HEK293 (cell line): ENCODE results near the gene PTGIR.

ENCODE experiments used
- CTCF ChIP-seq: fragments of 450-650 bp; formaldehyde crosslinking; IDR thresholded peaks from 2 replicates; pipeline ENCODE4 v1.5.1; 2016; ENCODE audit warnings: missing biosample characterization, missing genetic modification characterization
- YY1 ChIP-seq: fragments of 450-650 bp; formaldehyde crosslinking; IDR thresholded peaks from 2 replicates; pipeline ENCODE4 v1.5.1; 2018; ENCODE audit warnings: missing biosample characterization, missing genetic modification characterization
- ZNF174 ChIP-seq: fragments of 450-650 bp; formaldehyde crosslinking; IDR thresholded peaks from 2 replicates; pipeline ENCODE4 v1.5.0; 2017; ENCODE audit warnings: missing biosample characterization, mild to moderate bottlenecking, missing genetic modification characterization
- ZNF19 ChIP-seq: fragments of 450-650 bp; formaldehyde crosslinking; IDR thresholded peaks from 2 replicates; pipeline ENCODE4; 2016; ENCODE audit warnings: missing biosample characterization, missing genetic modification characterization, low read depth
- ZNF416 ChIP-seq: fragments of 450-650 bp; formaldehyde crosslinking; IDR thresholded peaks from 2 replicates; pipeline ENCODE4 v1.5.1; 2016; ENCODE audit warnings: missing biosample characterization, missing genetic modification characterization
- ZNF510 ChIP-seq: fragments of 450-650 bp; formaldehyde crosslinking; IDR thresholded peaks from 2 replicates; pipeline ENCODE4 v1.5.1; 2018; ENCODE audit warnings: mild to moderate bottlenecking, missing genetic modification characterization, missing biosample characterization; ENCODE audit not compliant: insufficient replicate concordance
- ZNF791 ChIP-seq: fragments of 450-650 bp; formaldehyde crosslinking; IDR thresholded peaks from 2 replicates; pipeline ENCODE4 v1.5.1; 2016; ENCODE audit warnings: missing biosample characterization, missing genetic modification characterization
- ZSCAN30 ChIP-seq: fragments of 450-650 bp; IDR thresholded peaks from 2 replicates; pipeline ENCODE4 v1.5.1; 2018; ENCODE audit warnings: missing biosample characterization, mild to moderate bottlenecking, missing genetic modification characterization, moderate library complexity
- TF ChIP-seq, protein P1 (sequence below): fragments of 450-650 bp; formaldehyde crosslinking; IDR thresholded peaks from 2 replicates; pipeline ENCODE4 v1.5.1; 2016; ENCODE audit warnings: missing biosample characterization, missing genetic modification characterization
- TF ChIP-seq, protein P2 (sequence below): fragments of 450-650 bp; formaldehyde crosslinking; IDR thresholded peaks from 2 replicates; pipeline ENCODE4 v1.5.1; 2016; ENCODE audit warnings: missing biosample characterization, missing genetic modification characterization
- TF ChIP-seq, protein P3 (sequence below): fragments of 450-650 bp; formaldehyde crosslinking; IDR thresholded peaks from 2 replicates; pipeline ENCODE4; 2016; ENCODE audit warnings: missing biosample characterization, missing genetic modification characterization

DNA sequence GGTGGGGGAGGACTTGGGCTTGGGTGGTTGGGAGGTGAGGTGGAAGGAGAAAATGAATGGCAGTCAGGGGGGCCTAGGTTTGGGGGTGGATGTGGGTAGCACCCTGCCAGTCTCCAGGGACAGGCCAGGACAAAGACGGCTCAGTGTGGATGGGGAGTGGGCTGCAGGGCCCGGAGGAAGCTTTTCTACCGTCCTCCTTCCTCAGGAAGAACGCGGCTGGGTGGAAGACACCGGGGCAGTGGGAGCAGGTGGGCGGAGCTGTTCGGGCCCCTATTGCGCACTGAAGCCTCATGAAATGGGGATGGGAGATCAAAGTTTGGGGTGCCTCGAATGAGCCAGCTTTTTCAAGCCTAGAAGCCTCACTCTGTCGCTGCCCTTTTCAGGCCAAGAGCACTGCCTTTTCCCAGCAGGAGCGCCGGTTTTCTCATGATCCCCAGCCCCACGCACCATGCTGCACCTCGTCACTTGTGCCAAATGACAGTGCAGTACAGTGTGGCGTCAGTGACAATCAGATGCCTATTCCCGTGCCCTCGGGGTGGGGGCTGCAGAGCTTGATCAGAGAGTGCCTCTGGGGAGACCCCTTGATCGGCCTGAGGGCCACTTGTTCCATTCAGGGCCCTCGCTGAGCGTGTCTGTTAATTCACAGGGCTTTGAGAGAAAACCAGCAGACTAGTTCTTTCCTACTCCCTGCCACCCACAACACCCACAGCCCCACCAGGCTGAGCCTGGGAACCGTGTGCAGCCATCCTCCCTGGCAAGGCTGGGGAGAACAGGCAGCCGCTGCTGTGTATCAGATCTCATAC lies 22.3 kb downstream of the PTGIR start:
- TF ChIP-seq CTCF: no peak
- TF ChIP-seq ZNF19 (tag by site-specific recombination): no peak
- TF ChIP-seq ZNF791 (tag by site-specific recombination): no peak
- no peak for TF ChIP-seq ZSCAN30 (tag by site-specific recombination)
- no peak for TF ChIP-seq YY1 (tag by site-specific recombination)
- TF ChIP-seq ZNF416 (tag by site-specific recombination): no peak
- TF ChIP-seq, protein P1, sequence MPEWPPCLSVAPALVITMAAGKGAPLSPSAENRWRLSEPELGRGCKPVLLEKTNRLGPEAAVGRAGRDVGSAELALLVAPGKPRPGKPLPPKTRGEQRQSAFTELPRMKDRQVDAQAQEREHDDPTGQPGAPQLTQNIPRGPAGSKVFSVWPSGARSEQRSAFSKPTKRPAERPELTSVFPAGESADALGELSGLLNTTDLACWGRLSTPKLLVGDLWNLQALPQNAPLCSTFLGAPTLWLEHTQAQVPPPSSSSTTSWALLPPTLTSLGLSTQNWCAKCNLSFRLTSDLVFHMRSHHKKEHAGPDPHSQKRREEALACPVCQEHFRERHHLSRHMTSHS (tag by site-specific recombination): no peak
- TF ChIP-seq ZNF174 (tag by site-specific recombination): no peak
- no peak for TF ChIP-seq ZNF510 (tag by site-specific recombination)
- TF ChIP-seq, protein P2, sequence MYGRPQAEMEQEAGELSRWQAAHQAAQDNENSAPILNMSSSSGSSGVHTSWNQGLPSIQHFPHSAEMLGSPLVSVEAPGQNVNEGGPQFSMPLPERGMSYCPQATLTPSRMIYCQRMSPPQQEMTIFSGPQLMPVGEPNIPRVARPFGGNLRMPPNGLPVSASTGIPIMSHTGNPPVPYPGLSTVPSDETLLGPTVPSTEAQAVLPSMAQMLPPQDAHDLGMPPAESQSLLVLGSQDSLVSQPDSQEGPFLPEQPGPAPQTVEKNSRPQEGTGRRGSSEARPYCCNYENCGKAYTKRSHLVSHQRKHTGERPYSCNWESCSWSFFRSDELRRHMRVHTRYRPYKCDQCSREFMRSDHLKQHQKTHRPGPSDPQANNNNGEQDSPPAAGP (tag by site-specific recombination): no peak
- TF ChIP-seq, protein P3, sequence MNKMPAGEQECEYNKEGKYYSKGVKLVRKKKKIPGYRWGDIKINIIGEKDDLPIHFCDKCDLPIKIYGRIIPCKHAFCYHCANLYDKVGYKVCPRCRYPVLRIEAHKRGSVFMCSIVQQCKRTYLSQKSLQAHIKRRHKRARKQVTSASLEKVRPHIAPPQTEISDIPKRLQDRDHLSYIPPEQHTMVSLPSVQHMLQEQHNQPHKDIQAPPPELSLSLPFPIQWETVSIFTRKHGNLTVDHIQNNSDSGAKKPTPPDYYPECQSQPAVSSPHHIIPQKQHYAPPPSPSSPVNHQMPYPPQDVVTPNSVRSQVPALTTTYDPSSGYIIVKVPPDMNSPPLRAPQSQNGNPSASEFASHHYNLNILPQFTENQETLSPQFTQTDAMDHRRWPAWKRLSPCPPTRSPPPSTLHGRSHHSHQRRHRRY (tag by site-specific recombination): no peak
